ENCODE results near the gene VPS13C. TPM values are rescaled to one million over a fixed set of nuclear protein-coding genes. Genes with fewer than 3 reads are reported as not detected.

VPS13C gene
- total and polyA plus RNA-seq, 12 donors = 18.9 to 114 (median 55.2) TPM

GRCh38 chr15:61906961-61907752 lies 153.1 kb downstream of the VPS13C start:
- H3K9me3 ChIP-seq (replicated peaks in 1 of 3) = no peaks in the 10 kb centered on the region
- H3K4me3 ChIP-seq = no peak overlapping the region
- no peaks in the 10 kb centered on the region for H3K4me1 ChIP-seq (replicated peaks in 1 of 2)
- DNase-seq = no peak
- no peaks in the 10 kb centered on the region for H3K27me3 ChIP-seq
- H3K27ac ChIP-seq = no peak overlapping the region
- TF ChIP-seq POLR2A (IDR thresholded peaks at IDR 0.05) = no peak
- TF ChIP-seq CTCF (IDR thresholded peaks at IDR 0.05) = no peak
- intact Hi-C loops (cut with DNase I) = no loop called here
- peaks cover 0 to 33% of the 10 kb centered on the region in 2 donors for H3K36me3 ChIP-seq (replicated peaks in 1 of 2)
- 91 to 95% (median 92%) methylated on average over 4 of the region's 4 CpGs for WGBS, 4 donors

- H3K27ac ChIP-seq = no peak overlapping the region
- DNase-seq = no peak
- H3K9me3 ChIP-seq (replicated peaks in 1 of 3) = peaks cover 0 to 13% (median 5%) of the 10 kb centered on the region in 3 donors
- no peaks in the 10 kb centered on the region for H3K27me3 ChIP-seq
- TF ChIP-seq CTCF (IDR thresholded peaks at IDR 0.05) (no peak), POLR2A (IDR thresholded peaks at IDR 0.05) (no peak)
- H3K36me3 ChIP-seq (replicated peaks in 1 of 2) = peaks cover 0 to 8% of the 10 kb centered on the region in 2 donors
- intact Hi-C loops (cut with DNase I) = no loop called here
- H3K4me1 ChIP-seq (replicated peaks in 1 of 2) = no peaks in the 10 kb centered on the region
- H3K4me3 ChIP-seq = no peak overlapping the region
Observed at GRCh38 chr15:61893146-61893545, 167.1 kb downstream of the VPS13C start.

- intact Hi-C loops (cut with DNase I) = no loop called here
- Histone ChIP-seq H3K4me3 (no peak overlapping the region), H3K36me3 (replicated peaks in 1 of 2) (peaks cover 0 to 8% of the 10 kb centered on the region in 2 donors), H3K27me3 (no peaks in the 10 kb centered on the region), H3K9me3 (replicated peaks in 1 of 3) (peaks cover 0 to 13% (median 5%) of the 10 kb centered on the region in 3 donors), H3K27ac (no peak overlapping the region), H3K4me1 (replicated peaks in 1 of 2) (no peaks in the 10 kb centered on the region)
- WGBS, 4 donors = 88 to 100% (median 95%) methylated on average over 1 of the region's 1 CpG
- TF ChIP-seq POLR2A (IDR thresholded peaks at IDR 0.05) (no peak), CTCF (IDR thresholded peaks at IDR 0.05) (no peak)
- DNase-seq = no peak
Observed at GRCh38 chr15:61892140-61892539, 168.1 kb downstream of the VPS13C start.

DNA sequence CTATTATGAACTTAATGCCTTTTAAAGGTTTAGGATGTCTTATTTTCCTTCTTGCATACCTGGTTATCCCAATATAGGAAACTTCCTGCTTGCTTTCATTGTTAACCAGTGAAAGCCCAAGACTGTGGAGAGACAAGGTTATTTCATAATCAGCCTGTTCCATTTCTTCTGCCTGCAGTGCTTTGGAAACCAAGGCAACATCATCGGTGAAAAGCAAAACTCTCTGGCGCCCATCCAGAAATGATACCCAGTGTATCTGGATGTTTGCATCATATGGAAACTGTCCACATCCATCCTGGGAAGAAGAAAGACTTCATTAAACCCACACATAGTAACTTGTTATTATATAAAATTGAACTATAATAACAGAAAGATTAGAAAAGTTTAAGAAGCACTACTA lies 170.1 kb downstream of the VPS13C start:
- Histone ChIP-seq H3K27ac (no peak overlapping the region), H3K36me3 (replicated peaks in 1 of 2) (peaks cover 0 to 8% of the 10 kb centered on the region in 2 donors), H3K27me3 (no peaks in the 10 kb centered on the region), H3K9me3 (replicated peaks in 1 of 3) (peaks cover 0 to 13% (median 5%) of the 10 kb centered on the region in 3 donors), H3K4me1 (replicated peaks in 1 of 2) (no peaks in the 10 kb centered on the region), H3K4me3 (no peak overlapping the region)
- no peak for TF ChIP-seq CTCF (IDR thresholded peaks at IDR 0.05)
- TF ChIP-seq POLR2A (IDR thresholded peaks at IDR 0.05) = no peak
- 85 to 95% (median 86%) methylated on average over 2 of the region's 2 CpGs for WGBS, 4 donors
- intact Hi-C loops (cut with DNase I) = no loop called here
- no peak for DNase-seq
